Large intestine (tissue), 3 donors: ENCODE results near the gene MADCAM1. TPM values are rescaled to one million over a fixed set of nuclear protein-coding genes. Genes with fewer than 3 reads are reported as not detected.

Source experiments
- DNase-seq, 2 donors: peaks; one replicate each; pipeline versions ENCODE4 v3.0.0 to v3.0.0-alpha.2; 2013
- H3K27ac ChIP-seq: one replicate; pipeline ENCODE4 v1.5.1; 2013; ENCODE audit warnings: low read length
- H3K27me3 ChIP-seq: 2 replicates; pipeline ENCODE4 v1.6.1; 2013; ENCODE audit warnings: low read length; ENCODE audit not compliant: control insufficient read depth, insufficient read depth
- H3K36me3 ChIP-seq: 2 replicates; pipeline ENCODE4 v1.6.1; 2013; ENCODE audit warnings: low read length; ENCODE audit not compliant: control insufficient read depth, insufficient read depth
- H3K4me1 ChIP-seq: one replicate; pipeline ENCODE4 v1.6.1; 2013; ENCODE audit warnings: low read length; ENCODE audit not compliant: control insufficient read depth, insufficient read depth
- H3K4me3 ChIP-seq: one replicate; pipeline ENCODE4 v1.5.1; 2013; ENCODE audit warnings: low read length
- H3K9me3 ChIP-seq: one replicate; pipeline ENCODE4 v1.6.1; 2013; ENCODE audit warnings: mild to moderate bottlenecking, low read depth, low read length, moderate library complexity; ENCODE audit not compliant: control insufficient read depth
- WGBS: methylation state at CpG from one replicate; pipeline ENCODE4 v1.1.5; 2013; ENCODE audit warnings: low lambda C conversion rate; ENCODE audit not compliant: insufficient coverage; 5-methylcytosine and 5-hydroxymethylcytosine counted together
- polyA plus RNA-seq: library from polyadenylated mRNA; unstranded; fragments of 120-200 nt; gene quantifications from one replicate; pipeline ENCODE4 v1.2.1, GENCODE V29; 2013

Gene MADCAM1
- polyA plus RNA-seq, 1 donor, result 10.7 TPM

- Histone ChIP-seq H3K4me1 (peaks cover 6% of the 10 kb centered on the region), H3K9me3 (no peaks in the 10 kb centered on the region), H3K36me3 (no peaks in the 10 kb centered on the region), H3K27me3 (peaks cover 7% of the 10 kb centered on the region), H3K27ac (no peak overlapping the region), H3K4me3 (no peak overlapping the region)
- no CpG with 5 or more reads among the region's 3 CpGs for WGBS
- no peak for DNase-seq
These were observed 31.1 kb upstream of the MADCAM1 start for GRCh38 chr19:465056-465816.

- no CpG with 5 or more reads among the region's 11 CpGs for WGBS
These were observed 28.7 kb upstream of the MADCAM1 start for GRCh38 chr19:467554-467953.

GRCh38 chr19:468587-469256 is 27.6 kb upstream of the MADCAM1 start:
- no CpG with 5 or more reads among the region's 27 CpGs for WGBS
- Histone ChIP-seq H3K36me3 (no peaks in the 10 kb centered on the region), H3K9me3 (no peaks in the 10 kb centered on the region), H3K27ac (no peak overlapping the region), H3K27me3 (no peaks in the 10 kb centered on the region), H3K4me3 (no peak overlapping the region), H3K4me1 (no peaks in the 10 kb centered on the region)
- no peak for DNase-seq

More at GRCh38 chr19:467554-467953, 28.7 kb upstream of the MADCAM1 start:
- no peaks in the 10 kb centered on the region for H3K4me1 ChIP-seq
- no peaks in the 10 kb centered on the region for H3K27me3 ChIP-seq
- H3K4me3 ChIP-seq, result no peak overlapping the region
- H3K27ac ChIP-seq, result no peak overlapping the region
- H3K36me3 ChIP-seq, result no peaks in the 10 kb centered on the region
- no peak for DNase-seq
- H3K9me3 ChIP-seq, result no peaks in the 10 kb centered on the region

- H3K4me3 ChIP-seq, result no peak overlapping the region
- no peaks in the 10 kb centered on the region for H3K36me3 ChIP-seq
- H3K4me1 ChIP-seq, result no peaks in the 10 kb centered on the region
- no peaks in the 10 kb centered on the region for H3K9me3 ChIP-seq
- no peaks in the 10 kb centered on the region for H3K27me3 ChIP-seq
- no peak overlapping the region for H3K27ac ChIP-seq
- no CpG with 5 or more reads among the region's 7 CpGs for WGBS
- DNase-seq, result no peak
These were observed 26.5 kb upstream of the MADCAM1 start for GRCh38 chr19:469833-470232.

GRCh38 chr19:470701-471100 is 25.6 kb upstream of the MADCAM1 start:
- Histone ChIP-seq H3K36me3 (no peaks in the 10 kb centered on the region), H3K9me3 (no peaks in the 10 kb centered on the region), H3K4me1 (no peaks in the 10 kb centered on the region), H3K27me3 (no peaks in the 10 kb centered on the region), H3K27ac (no peak overlapping the region), H3K4me3 (no peak overlapping the region)
- no peak for DNase-seq
- WGBS, result no CpG with 5 or more reads among the region's 20 CpGs

GRCh38 chr19:472005-472858 is 24.1 kb upstream of the MADCAM1 start:
- no peaks in the 10 kb centered on the region for H3K4me1 ChIP-seq
- no CpG with 5 or more reads among the region's 23 CpGs for WGBS
- H3K27ac ChIP-seq, result no peak overlapping the region
- no peaks in the 10 kb centered on the region for H3K36me3 ChIP-seq
- H3K27me3 ChIP-seq, result no peaks in the 10 kb centered on the region
- no peak for DNase-seq
- H3K9me3 ChIP-seq, result no peaks in the 10 kb centered on the region
- H3K4me3 ChIP-seq, result no peak overlapping the region

GRCh38 chr19:474126-475078 is 21.9 kb upstream of the MADCAM1 start:
- no CpG with 5 or more reads among the region's 57 CpGs for WGBS
- Histone ChIP-seq H3K27ac (no peak overlapping the region), H3K9me3 (no peaks in the 10 kb centered on the region), H3K36me3 (no peaks in the 10 kb centered on the region), H3K27me3 (peaks cover 5% of the 10 kb centered on the region), H3K4me1 (no peaks in the 10 kb centered on the region), H3K4me3 (no peak overlapping the region)
- no peak for DNase-seq

GRCh38 chr19:475360-475759 is 20.9 kb upstream of the MADCAM1 start:
- no CpG with 5 or more reads among the region's 13 CpGs for WGBS
- no peaks in the 10 kb centered on the region for H3K36me3 ChIP-seq

GRCh38 chr19:478236-478903 is 17.9 kb upstream of the MADCAM1 start:
- Histone ChIP-seq H3K27ac (no peak overlapping the region), H3K27me3 (peaks cover 5% of the 10 kb centered on the region), H3K9me3 (no peaks in the 10 kb centered on the region), H3K4me3 (no peak overlapping the region), H3K36me3 (no peaks in the 10 kb centered on the region), H3K4me1 (no peaks in the 10 kb centered on the region)
- no CpG with 5 or more reads among the region's 26 CpGs for WGBS
- no peak for DNase-seq

More at GRCh38 chr19:475360-475759, 20.9 kb upstream of the MADCAM1 start:
- no peak for DNase-seq
- Histone ChIP-seq H3K27me3 (peaks cover 5% of the 10 kb centered on the region), H3K4me1 (no peaks in the 10 kb centered on the region), H3K27ac (no peak overlapping the region), H3K9me3 (no peaks in the 10 kb centered on the region), H3K4me3 (no peak overlapping the region)
